GM19099 (cell line): Measurements from ENCODE around the gene FCN3.

Experiments
- POLR2A ChIP-seq: IDR thresholded peaks from 3 replicates; pipeline ENCODE4 v1.6.1; 2011; ENCODE audit warnings: low read depth; ENCODE audit not compliant: insufficient read length; ENCODE audit errors: extremely low read depth

FCN3 gene

DNA sequence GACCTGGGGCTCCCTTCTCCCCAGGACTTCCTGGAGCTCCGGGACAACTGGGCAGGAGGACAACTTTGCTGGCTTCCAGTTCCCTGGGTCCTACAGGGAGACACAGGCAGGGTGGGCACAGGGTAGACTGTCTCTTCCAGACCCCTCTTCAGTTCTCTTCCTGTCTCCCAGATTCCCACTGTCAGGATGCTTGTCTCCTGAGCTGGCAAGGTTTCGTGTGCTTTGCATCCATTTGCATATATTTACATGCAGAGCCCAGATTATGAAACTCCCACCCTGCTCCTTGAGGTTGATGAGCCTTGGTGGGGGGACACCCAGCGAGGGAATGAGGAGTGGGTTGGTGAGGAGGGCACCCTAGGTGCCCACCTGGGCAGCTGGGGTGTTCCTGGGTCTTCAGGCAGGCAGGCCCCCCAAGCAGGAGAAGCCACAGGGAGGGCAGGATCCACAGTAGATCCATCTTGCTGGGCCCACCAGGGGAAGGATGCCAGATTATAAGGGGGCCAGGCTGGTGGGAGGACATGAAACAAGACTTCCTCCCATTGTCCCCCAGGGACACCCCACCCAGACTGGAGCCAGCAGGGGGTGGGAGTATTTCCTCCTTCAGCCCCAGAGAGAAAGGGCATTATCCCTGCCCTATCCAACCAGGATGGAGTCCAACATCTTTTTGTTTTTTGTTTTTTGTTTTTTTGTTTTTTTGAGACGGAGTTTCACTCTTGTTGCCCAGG is at the start of gene FCN3:
Gene FCN3, minus strand, starts transcription at position 463 of the 725 bp plus-strand sequence. Its CDS starts 6 bp downstream, at position 457.
- TF ChIP-seq POLR2A = no peak

- TF ChIP-seq POLR2A = no peak
Measured at GRCh38 chr1:27423709-27424108, 49.1 kb upstream of the FCN3 start.

- TF ChIP-seq POLR2A = no peak
Measured at GRCh38 chr1:27418326-27419185, 43.9 kb upstream of the FCN3 start.

DNA sequence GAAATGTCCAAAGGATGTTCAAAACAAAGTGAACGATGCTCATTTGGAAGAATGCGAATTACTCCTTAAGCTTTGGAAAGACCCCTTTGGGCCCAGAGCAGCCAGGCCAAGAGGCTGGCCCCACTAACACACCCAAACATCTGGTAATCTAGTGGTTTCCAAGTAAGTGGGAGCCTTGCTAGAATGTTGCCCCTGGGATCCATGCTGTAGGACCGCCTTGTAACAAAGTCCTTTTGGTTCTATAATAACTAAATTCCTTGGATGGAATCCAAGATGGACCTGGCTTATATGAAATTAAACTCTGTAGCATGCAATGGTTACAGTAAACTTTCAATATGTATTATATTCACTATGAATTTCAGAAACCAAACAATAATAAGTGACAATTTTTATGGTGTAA is 43.1 kb upstream of the FCN3 start:
- no peak for TF ChIP-seq POLR2A

GRCh38 chr1:27416387-27417111 is 41.9 kb upstream of the FCN3 start:
- no peak for TF ChIP-seq POLR2A

DNA sequence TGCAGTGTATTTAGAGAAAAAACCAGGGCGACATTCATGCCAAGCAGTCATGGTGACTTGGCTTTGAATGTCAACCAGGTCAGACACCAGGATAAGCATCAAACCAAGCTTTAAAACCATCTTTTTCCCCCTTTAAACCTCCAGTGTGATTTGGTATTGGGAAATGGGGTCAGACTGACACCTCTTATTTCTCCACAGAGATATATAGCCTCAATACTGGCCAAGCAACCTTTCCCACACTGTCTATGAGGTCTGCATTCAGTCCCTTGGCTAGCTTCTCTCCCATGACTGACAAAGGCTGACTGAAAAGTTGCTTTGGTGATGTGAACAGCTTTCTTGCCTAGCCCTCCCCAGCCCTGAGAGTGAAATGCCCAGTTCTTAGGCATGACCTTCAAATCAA is 39.5 kb upstream of the FCN3 start:
- no peak for TF ChIP-seq POLR2A

DNA sequence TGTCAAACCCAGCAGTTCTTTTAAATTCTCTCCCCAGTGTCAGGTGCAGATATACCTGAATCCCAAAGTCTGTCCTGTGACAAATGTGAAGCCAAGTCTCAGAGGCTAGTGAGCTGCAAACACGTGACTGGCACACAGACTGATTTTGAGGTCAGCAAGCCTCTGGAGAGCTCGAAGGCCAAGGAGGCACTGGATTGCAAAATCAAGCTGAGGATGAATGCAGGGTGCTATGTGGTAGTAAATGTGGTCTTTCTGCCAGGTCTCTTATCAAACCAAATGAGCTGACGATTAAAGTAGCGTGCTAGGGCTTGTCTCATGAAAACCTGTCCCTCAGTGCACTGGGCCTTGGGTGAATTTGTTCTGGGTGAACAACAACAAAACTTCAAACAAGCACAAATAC is 38.4 kb upstream of the FCN3 start:
- TF ChIP-seq POLR2A = no peak

GRCh38 chr1:27412502-27412901 is 37.9 kb upstream of the FCN3 start:
- TF ChIP-seq POLR2A = no peak

GRCh38 chr1:27410709-27411108 is 36.1 kb upstream of the FCN3 start:
- TF ChIP-seq POLR2A = no peak

DNA sequence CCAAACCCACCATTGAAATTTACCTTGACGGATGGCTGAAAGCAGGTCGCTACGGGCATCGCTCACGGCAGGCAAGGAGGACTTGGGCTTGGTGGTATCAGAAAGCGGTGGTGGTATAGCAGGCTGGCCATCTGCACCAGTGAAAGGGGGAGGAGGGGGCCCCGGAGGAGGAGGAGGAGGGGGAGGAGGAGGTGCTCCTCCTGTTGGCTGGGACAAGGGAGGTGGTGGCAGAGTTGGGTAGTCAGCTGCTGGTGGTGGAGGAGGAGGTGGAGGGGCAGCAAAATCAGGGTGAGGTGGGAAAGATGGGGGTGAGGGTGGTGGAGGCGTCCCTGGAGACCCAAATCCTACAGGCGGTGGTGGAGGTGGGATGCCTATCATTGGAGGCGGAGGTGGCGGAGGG is 35.0 kb upstream of the FCN3 start:
- no peak for TF ChIP-seq POLR2A

GRCh38 chr1:27408151-27408550 is 33.5 kb upstream of the FCN3 start:
- TF ChIP-seq POLR2A = no peak

DNA sequence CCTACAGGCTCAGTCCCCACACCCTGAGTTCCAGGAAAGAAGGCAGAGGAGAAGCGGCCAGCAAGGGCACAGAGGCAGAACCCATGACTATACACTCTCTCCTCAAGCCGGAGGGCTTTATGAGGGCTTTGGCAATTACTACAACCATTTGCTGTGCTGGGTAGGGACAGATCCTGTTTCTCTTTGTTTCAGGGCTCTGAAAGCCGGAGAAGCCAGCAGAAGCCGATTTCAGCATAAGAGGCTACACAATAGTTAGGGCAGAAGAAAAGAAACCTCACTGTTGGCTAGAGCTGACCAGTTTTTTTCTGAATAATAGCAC is 31.7 kb upstream of the FCN3 start:
- TF ChIP-seq POLR2A = no peak

DNA sequence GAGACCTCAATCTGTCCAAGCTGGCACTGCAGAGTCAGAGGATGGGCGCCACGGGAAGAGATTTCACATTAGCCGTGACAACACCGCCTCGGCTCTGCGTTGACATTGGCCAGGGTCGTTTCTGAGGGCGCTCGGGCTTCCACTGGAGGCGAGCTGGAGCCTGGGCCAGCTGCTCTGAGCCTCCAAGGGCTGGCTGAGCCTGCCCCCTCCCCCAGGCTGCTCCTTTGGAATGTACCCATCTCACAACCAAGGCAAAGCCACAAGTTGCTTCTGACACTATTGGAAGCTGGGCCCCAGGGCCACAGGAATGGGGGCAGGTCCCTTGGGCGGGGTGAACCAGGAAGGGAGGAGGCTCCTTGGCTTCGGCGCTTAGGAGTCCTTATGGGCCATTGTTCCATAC is 30.4 kb upstream of the FCN3 start:
- no peak for TF ChIP-seq POLR2A

DNA sequence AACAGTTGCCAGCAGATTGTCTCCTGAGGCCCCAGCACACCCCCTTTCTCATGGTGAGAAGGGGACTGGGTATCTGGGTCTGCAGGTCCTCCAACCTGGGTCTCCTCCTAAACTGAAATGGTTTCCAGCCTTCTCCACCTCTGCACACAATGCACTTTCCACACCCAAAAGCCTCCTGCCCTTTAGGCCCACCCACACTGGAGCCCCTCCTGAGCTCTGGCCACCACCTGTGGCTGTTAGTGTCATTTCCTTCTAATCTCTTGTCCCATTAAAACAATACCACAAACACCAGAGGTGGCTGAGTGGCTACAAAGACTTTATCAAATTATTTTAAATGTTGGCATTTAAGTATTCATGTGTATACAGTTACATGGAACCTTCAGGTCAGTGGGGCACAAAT is 29.3 kb upstream of the FCN3 start:
- no peak for TF ChIP-seq POLR2A

DNA sequence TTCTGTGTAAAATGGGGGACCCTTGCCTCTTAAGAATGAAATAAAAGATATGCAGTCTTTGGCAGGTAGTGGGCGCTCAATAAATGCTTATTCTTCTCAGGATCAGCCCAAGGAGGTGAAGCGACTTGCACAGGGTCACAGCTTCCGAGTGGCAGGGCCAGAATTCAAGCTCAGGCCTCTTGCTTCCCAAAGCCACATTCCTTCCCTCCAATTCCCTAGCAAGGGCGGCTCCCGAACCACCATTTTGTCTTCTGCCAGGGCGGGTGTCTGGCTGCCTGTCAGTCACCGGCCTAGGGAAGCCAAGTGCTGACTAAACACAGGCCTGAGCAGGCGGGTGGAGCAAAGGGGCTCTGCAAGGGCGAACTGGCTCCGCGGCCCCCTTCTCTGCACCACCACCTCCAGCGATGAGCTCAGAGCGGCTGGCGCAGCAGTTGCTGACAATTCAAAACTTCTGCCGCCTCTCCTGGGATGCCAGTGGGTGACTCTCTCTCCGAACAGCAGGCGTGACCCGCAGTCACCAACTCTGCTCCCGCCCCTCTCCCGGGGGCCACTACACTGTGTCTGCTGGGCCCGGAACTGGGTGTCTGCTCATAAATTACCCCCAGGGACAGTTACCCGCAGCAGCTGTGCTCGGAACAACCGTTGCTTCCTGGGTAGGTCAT is 28.6 kb upstream of the FCN3 start:
- TF ChIP-seq POLR2A = peak; percentile 30
